KOPT-K1 (cell line): ENCODE results near the gene SAMD4B.

Source experiments
- H3K27ac ChIP-seq: fragments of 200-600 bp; sonication (generic); 2 replicates; pipeline ENCODE4 v1.5.1; 2016; ENCODE audit warnings: antibody characterized with exemption, mild to moderate bottlenecking, low read depth, low read length; ENCODE audit not compliant: poor library complexity, severe bottlenecking
- H3K36me3 ChIP-seq: fragments of 200-600 bp; sonication (generic); 2 replicates; pipeline ENCODE4 v1.5.1; 2017; ENCODE audit warnings: antibody characterized with exemption, mild to moderate bottlenecking, low read length, moderate library complexity; ENCODE audit not compliant: insufficient read depth
- H3K9me3 ChIP-seq: fragments of 200-600 bp; sonication (generic); 2 replicates; pipeline ENCODE4 v1.5.1; 2017; ENCODE audit warnings: antibody characterized with exemption, low read length, mild to moderate bottlenecking; ENCODE audit not compliant: insufficient read depth, poor library complexity, severe bottlenecking

Gene SAMD4B

DNA sequence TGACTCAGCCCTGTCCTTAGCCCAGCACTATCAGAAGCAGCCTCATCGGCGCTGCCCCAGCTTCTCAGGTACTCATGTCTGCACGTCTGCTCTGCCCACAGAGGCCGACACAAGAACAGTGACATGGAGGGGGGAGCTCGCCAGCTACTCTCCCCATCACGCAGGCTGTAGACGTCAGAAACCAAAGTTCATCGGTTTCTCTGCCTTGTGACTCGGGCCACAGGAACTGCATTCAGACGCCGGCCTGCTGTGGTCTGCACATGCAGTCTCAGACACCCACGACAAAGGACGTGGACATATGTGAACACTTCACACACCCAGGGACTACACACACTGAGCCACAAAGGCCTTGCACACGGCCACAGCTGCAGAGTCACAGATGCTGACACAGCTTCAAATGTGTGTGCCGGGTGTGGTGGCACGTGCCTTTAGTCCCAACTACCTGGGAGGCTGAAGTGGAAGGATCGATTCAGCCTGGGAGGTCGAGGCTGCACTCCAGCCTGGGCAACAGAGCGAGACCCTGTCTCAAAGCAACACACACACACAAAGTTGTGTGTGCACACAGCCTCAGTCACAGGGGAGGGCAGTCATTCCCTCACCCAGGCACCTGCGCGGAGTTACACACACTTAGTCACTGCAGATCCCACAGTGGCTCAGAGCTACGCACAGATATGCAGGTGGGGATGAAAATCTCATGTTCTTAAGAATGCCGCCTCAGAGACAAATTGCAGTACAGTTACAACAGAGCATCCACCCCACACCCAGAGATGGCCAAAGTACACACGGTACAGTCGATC lies 59.5 kb downstream of the SAMD4B start:
- peak overlapping the region; percentile 71 for H3K27ac ChIP-seq

GRCh38 chr19:39402346-39403300 lies 60.4 kb downstream of the SAMD4B start:
- H3K36me3 ChIP-seq, result peaks cover under 1% of the 10 kb centered on the region; the same call in 1 of the 2 replicates
- peak overlapping the region; percentile 71 for H3K27ac ChIP-seq
- no peaks in the 10 kb centered on the region for H3K9me3 ChIP-seq

More for the DNA sequence above, 59.5 kb downstream of the SAMD4B start:
- no peaks in the 10 kb centered on the region for H3K9me3 ChIP-seq
- no peaks in the 10 kb centered on the region for H3K36me3 ChIP-seq

GRCh38 chr19:39403331-39404312 lies 61.4 kb downstream of the SAMD4B start:
- H3K27ac ChIP-seq, result peak overlapping the region; percentile 71
- no peaks in the 10 kb centered on the region for H3K9me3 ChIP-seq
- H3K36me3 ChIP-seq, result peaks cover 11% of the 10 kb centered on the region

GRCh38 chr19:39405261-39405957 lies 63.2 kb downstream of the SAMD4B start:
- Histone ChIP-seq H3K9me3 (no peaks in the 10 kb centered on the region), H3K36me3 (peaks cover 13% of the 10 kb centered on the region), H3K27ac (no peak overlapping the region)

DNA sequence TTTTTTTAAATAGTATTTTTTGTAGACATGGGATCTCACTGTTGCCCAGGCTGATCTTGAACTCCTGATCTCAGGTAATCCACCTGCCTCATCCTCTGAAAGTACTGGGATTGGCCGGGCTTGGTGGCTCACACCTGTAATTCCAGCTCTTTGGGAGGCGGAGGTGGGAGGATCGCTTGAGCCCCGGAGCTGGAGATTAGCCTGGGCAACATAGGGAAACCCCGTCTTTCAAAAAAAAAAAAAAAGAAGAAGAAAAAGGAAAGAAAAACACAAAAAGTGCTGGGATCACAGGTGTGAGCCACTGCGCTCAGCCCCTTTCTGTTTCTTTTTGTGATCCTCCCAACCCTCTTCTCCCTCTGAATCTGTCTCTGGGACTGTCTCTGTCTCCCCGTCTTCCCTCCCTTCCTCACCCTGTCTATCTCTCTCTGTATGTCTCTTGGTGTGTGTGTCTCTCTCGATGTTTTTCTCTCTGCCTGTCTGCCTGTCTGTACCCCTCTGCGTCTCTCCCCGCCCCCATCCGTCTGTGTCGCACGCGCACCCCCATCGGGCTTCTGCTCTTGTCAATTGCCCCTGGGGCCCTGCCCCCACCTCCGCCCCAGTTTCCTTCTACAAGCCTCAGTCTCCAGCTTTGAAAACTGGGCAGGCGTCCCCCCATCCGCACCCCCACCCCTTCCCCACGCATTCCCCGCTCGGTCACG lies 63.9 kb downstream of the SAMD4B start:
- peak overlapping the region; percentile 98 for H3K27ac ChIP-seq
- peaks cover 13% of the 10 kb centered on the region for H3K36me3 ChIP-seq
- no peaks in the 10 kb centered on the region for H3K9me3 ChIP-seq

- Histone ChIP-seq H3K27ac (peak within 1 kb of the TSS; percentile 98), H3K36me3 (peaks cover 13% of the 10 kb centered on the region), H3K9me3 (no peaks in the 10 kb centered on the region)
Observed at GRCh38 chr19:39406656-39407409, 64.6 kb downstream of the SAMD4B start, which contains the start of gene ZFP36. ZFP36 (plus strand) TSS chr19:39406847; CDS start chr19:39406905, 58 bp downstream.

GRCh38 chr19:39407410-39407659 lies 65.1 kb downstream of the SAMD4B start:
- H3K36me3 ChIP-seq, result peaks cover 13% of the 10 kb centered on the region
- H3K27ac ChIP-seq, result peak overlapping the region; percentile 98
- no peaks in the 10 kb centered on the region for H3K9me3 ChIP-seq

DNA sequence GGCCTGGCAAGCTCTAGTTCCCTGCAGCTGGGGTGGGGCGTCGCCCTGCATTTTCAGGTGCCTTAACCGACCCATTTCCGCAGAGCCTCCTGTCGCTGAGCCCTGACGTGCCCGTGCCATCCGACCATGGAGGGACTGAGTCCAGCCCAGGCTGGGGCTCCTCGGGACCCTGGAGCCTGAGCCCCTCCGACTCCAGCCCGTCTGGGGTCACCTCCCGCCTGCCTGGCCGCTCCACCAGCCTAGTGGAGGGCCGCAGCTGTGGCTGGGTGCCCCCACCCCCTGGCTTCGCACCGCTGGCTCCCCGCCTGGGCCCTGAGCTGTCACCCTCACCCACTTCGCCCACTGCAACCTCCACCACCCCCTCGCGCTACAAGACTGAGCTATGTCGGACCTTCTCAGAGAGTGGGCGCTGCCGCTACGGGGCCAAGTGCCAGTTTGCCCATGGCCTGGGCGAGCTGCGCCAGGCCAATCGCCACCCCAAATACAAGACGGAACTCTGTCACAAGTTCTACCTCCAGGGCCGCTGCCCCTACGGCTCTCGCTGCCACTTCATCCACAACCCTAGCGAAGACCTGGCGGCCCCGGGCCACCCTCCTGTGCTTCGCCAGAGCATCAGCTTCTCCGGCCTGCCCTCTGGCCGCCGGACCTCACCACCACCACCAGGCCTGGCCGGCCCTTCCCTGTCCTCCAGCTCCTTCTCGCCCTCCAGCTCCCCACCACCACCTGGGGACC lies 65.6 kb downstream of the SAMD4B start:
- H3K36me3 ChIP-seq, result peaks cover 13% of the 10 kb centered on the region
- peak overlapping the region; percentile 98 for H3K27ac ChIP-seq
- no peaks in the 10 kb centered on the region for H3K9me3 ChIP-seq

- H3K9me3 ChIP-seq, result no peaks in the 10 kb centered on the region
- peaks cover 13% of the 10 kb centered on the region for H3K36me3 ChIP-seq
- peak overlapping the region; percentile 98 for H3K27ac ChIP-seq
Observed at GRCh38 chr19:39408392-39409207, 66.4 kb downstream of the SAMD4B start.

GRCh38 chr19:39409208-39410016 lies 67.2 kb downstream of the SAMD4B start:
- no peaks in the 10 kb centered on the region for H3K9me3 ChIP-seq
- H3K27ac ChIP-seq, result peak overlapping the region; percentile 95
- peaks cover 13% of the 10 kb centered on the region for H3K36me3 ChIP-seq

GRCh38 chr19:39410017-39410830 lies 68.0 kb downstream of the SAMD4B start:
- no peaks in the 10 kb centered on the region for H3K9me3 ChIP-seq
- H3K27ac ChIP-seq, result peak overlapping the region; percentile 95
- peaks cover 18% of the 10 kb centered on the region for H3K36me3 ChIP-seq
